ENCODE measurements around the gene TARBP1.

DNA sequence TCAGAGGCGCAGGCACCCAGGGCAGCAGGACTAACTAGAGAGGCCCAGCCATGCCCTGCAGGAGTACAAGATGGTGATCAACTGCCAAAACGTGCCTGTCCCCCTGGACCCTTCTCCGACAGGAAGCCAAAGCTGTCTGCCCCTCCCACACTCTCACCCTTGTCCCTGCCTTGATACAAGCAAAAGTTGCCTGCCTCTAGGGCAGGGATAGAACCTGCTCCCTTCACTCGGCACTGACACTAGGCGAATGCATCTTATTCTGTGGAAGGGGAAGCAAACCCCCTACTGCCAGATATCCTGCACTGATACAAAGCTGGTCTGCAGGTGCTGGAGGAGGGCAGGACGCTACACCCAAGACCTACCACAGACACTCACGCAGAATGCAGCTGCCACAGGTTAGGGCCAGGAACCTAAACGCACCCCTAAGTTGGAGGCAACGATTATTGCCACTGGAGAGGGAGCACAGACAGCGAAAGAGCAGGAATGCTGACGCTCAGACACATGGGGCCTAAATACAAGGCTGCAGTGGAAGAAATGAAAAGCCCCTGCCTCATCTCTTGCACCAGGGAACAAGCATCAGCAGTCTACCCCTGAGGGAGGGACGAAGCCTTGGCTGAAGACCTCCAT lies 3.7 kb downstream of the TARBP1 start:
- TF ChIP-seq, protein P1, sequence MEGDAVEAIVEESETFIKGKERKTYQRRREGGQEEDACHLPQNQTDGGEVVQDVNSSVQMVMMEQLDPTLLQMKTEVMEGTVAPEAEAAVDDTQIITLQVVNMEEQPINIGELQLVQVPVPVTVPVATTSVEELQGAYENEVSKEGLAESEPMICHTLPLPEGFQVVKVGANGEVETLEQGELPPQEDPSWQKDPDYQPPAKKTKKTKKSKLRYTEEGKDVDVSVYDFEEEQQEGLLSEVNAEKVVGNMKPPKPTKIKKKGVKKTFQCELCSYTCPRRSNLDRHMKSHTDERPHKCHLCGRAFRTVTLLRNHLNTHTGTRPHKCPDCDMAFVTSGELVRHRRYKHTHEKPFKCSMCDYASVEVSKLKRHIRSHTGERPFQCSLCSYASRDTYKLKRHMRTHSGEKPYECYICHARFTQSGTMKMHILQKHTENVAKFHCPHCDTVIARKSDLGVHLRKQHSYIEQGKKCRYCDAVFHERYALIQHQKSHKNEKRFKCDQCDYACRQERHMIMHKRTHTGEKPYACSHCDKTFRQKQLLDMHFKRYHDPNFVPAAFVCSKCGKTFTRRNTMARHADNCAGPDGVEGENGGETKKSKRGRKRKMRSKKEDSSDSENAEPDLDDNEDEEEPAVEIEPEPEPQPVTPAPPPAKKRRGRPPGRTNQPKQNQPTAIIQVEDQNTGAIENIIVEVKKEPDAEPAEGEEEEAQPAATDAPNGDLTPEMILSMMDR (IDR thresholded peaks at IDR 0.05; ENCODE audit: poor library complexity) = no peak
- no peak for TF ChIP-seq EZH2 (IDR thresholded peaks at IDR 0.05; ENCODE audit: borderline replicate concordance)
